GM12874 (cell line): ENCODE results near the gene LRRC8C.

Experiments used
- TF ChIP-seq, protein P1 (sequence below): IDR thresholded peaks from 2 replicates; pipeline ENCODE4 v1.5.1; 2011; ENCODE audit warnings: low read depth, mild to moderate bottlenecking, control low read depth, low read length, moderate library complexity; ENCODE audit not compliant: insufficient read depth

LRRC8C gene

DNA sequence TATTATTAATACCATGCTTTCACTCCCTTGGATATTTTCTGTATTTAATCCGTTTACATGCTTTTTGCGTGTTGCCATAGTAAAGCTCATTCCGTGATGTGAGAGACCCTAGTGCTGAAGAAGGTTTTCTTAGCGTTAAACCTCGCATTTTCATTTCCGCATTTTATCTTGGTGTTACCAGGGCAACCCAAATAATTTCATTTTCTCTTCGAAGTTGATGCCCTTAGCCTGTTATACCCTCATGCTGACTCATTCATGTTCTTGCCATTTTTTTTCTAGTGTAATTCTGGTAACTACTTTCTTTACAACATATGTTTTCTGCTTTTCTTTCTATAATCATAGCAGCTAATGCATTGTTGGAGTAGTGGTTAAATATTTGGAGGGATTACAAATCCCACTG is 37.2 kb downstream of the LRRC8C start:
- TF ChIP-seq, protein P1, sequence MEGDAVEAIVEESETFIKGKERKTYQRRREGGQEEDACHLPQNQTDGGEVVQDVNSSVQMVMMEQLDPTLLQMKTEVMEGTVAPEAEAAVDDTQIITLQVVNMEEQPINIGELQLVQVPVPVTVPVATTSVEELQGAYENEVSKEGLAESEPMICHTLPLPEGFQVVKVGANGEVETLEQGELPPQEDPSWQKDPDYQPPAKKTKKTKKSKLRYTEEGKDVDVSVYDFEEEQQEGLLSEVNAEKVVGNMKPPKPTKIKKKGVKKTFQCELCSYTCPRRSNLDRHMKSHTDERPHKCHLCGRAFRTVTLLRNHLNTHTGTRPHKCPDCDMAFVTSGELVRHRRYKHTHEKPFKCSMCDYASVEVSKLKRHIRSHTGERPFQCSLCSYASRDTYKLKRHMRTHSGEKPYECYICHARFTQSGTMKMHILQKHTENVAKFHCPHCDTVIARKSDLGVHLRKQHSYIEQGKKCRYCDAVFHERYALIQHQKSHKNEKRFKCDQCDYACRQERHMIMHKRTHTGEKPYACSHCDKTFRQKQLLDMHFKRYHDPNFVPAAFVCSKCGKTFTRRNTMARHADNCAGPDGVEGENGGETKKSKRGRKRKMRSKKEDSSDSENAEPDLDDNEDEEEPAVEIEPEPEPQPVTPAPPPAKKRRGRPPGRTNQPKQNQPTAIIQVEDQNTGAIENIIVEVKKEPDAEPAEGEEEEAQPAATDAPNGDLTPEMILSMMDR = no peak

DNA sequence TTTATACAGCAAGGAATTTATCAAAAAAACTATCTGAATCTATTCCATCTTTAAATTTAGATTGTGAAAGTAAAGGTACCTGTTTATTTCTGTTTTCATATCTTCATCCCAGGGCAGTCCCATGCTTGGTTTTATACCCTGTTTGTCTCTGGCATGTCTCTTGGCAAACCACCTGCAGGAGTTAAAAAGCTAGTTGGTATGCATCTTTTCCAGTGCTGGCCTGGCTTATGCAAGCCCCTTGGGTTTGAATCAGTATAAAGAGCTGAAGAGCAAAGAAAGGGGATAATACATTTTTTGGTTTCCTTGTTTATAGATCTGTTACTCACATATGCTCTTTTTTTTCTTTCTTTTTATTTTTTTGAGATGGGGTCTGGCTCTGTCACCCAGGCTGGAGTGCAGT is 37.8 kb downstream of the LRRC8C start:
- TF ChIP-seq, protein P1 = no peak

DNA sequence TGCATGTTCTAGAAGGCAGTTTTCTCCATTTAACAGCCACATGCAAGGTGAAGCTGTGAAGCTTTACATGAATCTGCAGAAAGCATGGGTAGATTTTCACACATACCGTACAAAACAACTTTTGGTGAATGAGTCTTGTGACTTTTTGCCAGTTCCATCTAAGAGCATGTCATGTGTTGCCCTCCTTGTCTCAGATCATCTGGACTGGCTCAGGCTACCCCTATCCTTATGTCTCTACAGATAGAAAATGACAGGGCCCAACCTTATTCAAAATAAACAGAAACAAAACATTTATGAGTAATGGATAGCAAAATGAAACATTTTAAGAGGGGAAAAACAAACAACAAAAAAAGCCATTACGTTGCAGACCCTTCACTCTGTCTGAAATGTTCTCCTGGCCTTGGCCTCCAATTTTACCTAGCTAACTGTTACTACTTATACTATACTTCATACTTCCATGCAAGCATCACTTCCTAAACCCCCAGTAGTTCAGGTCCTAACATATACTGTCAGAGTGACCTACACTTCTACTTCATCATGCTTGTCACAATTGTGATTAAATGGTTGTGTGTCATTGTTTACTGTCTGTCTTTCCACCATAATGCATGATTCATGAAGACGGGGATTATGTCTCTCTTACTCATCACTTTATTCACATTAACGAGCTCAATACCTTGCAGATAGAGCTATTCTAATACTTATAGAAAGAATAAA is 39.0 kb downstream of the LRRC8C start:
- TF ChIP-seq, protein P1 = no peak

DNA sequence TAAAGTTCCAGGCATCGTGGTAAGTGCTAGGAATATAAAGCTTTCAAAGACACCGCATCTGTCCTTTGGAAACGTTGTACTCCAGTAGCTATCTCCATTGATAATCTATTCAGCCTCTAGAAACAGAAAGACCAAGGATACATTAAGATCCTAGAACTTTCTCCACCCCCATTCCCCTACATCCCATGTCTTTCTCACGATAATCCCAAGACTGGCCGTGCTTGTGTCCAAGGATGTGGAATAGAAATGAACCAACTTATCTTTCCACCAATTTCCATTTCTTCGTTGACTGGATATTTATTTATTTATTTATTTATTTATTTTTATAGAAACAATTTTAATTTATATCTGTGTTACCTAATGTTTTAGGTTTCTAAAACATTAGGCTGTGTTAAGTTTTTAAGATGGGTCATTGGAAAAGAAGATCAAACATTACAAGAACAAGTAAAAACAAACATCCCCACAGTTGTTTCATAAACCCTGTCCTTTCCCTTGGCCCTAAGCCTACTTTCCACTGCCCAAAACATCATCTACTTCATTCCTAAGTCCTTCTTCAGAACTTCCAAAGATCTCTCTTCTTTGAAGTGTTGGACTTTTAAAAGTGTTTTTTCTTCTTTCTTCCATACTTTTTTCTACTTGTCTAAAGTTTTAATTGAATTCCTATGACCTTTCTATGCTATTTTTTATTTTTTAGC is 39.7 kb downstream of the LRRC8C start:
- TF ChIP-seq, protein P1 = no peak

DNA sequence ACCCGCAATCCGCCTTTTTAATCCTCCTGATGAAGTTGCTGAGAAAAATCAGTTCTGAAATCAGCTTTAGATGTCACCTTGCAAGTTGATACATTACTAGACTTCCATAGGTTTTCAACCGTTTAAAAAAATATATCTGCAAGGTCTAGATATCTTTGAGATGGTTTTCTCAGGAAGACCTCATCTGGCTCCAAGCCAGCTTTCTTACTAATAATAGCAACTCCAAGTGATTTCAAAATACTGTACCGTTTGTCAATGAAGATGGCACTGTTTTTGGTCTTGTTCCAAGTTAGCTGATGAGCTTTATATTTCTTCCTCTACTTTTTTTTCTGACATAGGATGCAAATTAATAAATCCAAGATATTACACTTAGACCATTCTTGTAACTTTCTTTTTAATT is 40.3 kb downstream of the LRRC8C start:
- TF ChIP-seq, protein P1 = no peak

DNA sequence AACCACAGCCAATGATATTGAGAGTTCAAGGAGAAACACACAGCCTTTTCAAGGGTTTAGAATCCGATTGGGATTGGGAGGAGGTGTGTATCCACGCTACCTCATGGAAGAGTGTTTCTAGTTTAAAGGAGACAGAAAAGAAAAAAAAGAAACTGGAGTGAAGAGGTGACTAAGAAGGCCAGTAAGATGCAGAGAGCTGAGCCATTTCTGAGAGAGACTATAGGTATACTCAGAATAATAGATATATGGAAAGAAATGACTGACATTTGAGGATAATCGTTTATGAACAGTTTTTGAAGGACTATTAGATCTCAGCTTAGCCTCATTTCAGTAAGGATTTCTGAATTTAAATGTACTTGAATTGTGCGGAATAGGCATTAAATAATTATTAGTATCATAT is 42.8 kb downstream of the LRRC8C start:
- TF ChIP-seq, protein P1 = no peak

DNA sequence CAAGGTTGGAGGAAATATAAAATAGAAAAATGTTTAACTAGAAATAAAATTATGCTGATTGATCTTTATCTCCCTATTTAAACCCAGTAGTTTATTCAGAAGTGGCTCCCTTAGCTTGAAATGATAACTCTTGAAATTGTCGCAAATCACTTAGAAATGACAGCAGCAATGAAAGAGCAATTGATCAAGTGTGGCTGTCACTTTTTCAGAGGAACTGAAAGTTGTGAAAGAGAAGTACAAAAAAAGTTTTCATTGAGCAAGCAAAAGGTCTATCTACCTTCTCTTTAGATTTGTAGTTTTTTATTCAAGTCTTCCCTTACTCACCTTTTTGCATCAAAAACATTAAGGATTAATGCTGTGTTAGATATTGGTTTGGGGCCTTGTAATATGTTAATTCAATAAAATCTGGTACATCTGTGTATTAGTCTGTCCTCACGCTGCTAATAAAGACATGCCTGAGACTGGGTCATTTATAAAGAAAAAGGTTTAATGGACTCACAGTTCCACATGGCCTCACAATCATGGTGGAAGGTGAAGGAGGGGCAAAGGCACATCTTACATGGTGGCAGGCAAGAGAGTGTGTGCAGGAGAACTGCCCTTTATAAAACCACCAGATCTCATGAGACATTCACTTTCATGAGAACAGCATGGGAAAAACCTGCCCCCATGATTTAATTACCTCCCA is 48.3 kb downstream of the LRRC8C start:
- TF ChIP-seq, protein P1 = no peak
